Measurements from ENCODE around the gene ZNF888.
"Not testable (repeated sequence)": the region's sequence is repeated elsewhere in the genome, so short reads cannot be mapped to it uniquely, and the experiment has no call there.

ZNF888 gene

DNA sequence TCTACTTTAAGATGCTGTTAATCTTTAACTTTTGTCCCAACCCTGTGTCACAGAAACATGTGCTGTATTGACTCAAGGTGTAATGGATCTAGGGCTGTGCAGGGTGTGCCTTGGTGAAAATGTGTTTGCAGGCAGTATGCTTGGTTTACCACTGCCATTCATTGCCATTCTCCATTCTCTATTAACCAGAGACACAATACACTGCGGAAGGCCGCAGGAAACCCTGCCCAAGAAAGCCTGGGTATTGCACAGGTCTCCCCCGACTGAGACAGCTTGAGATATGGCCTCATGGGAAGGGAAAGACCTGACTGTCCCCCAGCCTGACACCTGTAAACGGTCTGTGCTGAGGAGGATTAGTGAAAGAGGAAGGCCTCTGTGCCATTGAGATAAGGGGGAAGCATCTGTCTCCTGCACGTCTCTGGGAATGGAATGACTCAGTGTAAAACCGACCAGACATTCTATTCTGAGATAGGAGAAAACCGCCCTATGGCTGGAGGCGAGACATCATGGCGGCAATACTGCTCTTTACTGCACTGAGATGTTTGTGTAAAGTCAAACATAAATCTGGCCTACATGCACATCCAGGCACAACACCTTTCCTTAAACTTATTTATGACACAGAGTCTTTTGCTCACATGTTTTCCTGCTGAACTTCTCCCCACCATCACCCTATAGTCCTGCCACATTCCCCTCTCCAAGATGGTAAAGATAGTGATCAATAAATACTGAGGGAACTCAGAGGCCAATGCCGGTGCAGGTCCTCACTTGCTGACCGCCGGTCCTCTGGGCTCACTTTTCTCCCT, 13.1 kb upstream of the ZNF888 start:
- DNase-seq = peak; percentile 84
- peak overlapping the region; percentile 85 for H3K27ac ChIP-seq

DNA sequence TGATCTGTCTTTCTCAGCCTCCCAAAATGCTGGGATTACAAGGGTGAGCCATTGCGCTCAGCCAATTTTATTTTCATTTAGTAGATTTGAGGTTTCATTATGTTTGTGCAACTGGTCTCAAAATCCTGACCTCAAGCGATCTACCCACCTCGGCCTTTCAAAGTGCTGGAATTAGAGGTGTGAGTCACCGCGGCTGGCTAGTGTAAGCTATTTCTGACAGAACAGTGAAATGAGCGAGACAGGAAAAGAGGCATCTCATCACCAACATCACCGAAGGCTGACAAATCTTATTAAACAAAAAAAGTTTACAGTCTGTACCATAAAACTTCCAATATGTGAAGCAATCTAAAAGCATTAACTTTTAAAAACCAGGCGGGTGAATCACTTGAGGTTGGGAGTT, 12.2 kb upstream of the ZNF888 start:
- TF ChIP-seq, protein P1, sequence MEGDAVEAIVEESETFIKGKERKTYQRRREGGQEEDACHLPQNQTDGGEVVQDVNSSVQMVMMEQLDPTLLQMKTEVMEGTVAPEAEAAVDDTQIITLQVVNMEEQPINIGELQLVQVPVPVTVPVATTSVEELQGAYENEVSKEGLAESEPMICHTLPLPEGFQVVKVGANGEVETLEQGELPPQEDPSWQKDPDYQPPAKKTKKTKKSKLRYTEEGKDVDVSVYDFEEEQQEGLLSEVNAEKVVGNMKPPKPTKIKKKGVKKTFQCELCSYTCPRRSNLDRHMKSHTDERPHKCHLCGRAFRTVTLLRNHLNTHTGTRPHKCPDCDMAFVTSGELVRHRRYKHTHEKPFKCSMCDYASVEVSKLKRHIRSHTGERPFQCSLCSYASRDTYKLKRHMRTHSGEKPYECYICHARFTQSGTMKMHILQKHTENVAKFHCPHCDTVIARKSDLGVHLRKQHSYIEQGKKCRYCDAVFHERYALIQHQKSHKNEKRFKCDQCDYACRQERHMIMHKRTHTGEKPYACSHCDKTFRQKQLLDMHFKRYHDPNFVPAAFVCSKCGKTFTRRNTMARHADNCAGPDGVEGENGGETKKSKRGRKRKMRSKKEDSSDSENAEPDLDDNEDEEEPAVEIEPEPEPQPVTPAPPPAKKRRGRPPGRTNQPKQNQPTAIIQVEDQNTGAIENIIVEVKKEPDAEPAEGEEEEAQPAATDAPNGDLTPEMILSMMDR (IDR thresholded peaks at IDR 0.05; ENCODE audit: low read depth, low read length) = no peak
- Histone ChIP-seq H3K9me3 (ENCODE audit: severe bottlenecking) (no peaks in the 10 kb centered on the region), H3K4me3 (ENCODE audit: low read depth, low read length) (no peak overlapping the region), H3K36me3 (peaks cover 35% of the 10 kb centered on the region), H3K27ac (peak overlapping the region; percentile 85), H3K27me3 (ENCODE audit: insufficient read depth, low read depth, severe bottlenecking) (no peaks in the 10 kb centered on the region)
- no peak for DNase-seq

More for the DNA sequence above, 13.1 kb upstream of the ZNF888 start:
- TF ChIP-seq, protein P1 (IDR thresholded peaks at IDR 0.05; ENCODE audit: low read depth, low read length) = no peak
- no peaks in the 10 kb centered on the region for H3K27me3 ChIP-seq (ENCODE audit: insufficient read depth, low read depth, severe bottlenecking)
- H3K4me3 ChIP-seq (ENCODE audit: low read depth, low read length) = no peak overlapping the region
- peaks cover 32% of the 10 kb centered on the region for H3K36me3 ChIP-seq
- H3K9me3 ChIP-seq (ENCODE audit: severe bottlenecking) = no peaks in the 10 kb centered on the region

DNA sequence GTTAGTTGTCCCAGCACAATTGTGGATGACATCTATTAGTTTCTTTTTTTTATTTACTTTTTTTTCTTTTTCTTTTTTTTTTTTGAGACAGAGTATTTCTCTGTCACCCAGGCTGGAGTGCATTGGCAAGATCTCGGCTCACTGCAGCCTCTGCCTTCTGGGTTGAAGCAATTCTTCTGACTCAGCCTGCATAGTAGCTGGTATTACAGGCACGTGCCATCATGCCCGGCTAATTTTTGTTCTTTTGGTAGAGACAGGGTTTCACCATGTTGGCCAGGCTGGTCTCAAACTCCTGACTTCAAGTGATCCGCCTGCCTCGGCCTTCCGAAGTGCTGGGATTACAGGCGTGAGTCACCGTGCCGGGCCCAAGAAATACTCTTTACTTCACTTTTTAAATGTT, 1.4 kb upstream of the ZNF888 start:
- not testable (repeated sequence) for H3K4me3 ChIP-seq (ENCODE audit: low read depth, low read length); H3K9me3 ChIP-seq (ENCODE audit: severe bottlenecking); H3K27me3 ChIP-seq (ENCODE audit: insufficient read depth, low read depth, severe bottlenecking); DNase-seq
- H3K36me3 ChIP-seq = peaks cover 40% of the 10 kb centered on the region
- H3K27ac ChIP-seq = peak overlapping the region; percentile 19

DNA sequence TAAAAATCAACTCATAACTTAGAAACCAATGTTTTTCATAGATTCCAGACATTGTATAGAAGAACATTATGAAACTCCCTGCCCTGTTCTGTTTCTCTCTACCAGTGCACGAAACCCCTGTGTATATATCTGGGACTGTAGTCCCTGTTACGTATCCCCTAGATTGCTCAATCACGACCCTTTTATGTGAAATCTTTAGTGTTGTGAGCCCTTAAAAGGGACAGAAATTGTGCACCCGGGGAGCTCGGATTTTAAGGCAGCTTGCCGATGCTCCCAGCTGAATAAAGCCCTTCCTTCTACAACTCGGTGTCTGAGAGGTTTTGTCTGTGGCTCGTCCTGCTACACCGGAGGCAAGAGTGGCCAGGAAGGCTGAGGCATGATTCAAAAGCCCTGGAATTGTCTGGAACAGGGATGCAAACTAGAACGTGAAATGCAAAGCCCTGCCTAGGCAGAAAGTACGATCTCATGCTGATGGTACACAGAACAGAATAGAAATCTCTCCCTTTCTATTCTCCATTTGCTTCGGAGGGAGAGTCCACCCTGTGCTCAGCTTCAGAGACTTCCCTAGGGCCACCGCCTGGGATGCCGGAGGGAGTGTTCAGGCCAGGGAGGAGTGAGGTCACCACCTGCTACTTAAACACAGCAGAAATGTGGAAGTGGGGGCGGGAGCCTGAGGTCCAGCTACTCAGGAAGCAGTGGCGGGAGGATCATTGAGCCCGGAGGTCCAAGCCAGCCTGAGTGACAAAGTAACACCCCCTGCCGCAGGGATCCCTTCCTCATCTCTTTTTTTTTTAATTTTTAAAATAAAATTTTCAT, 758 bp upstream of the ZNF888 start:
- Histone ChIP-seq H3K4me3 (ENCODE audit: low read depth, low read length) (0 out of 2 replicates have a peak overlapping the region, but pooled peaks have one; percentile 90), H3K27ac (peak overlapping the region; percentile 43)

DNA sequence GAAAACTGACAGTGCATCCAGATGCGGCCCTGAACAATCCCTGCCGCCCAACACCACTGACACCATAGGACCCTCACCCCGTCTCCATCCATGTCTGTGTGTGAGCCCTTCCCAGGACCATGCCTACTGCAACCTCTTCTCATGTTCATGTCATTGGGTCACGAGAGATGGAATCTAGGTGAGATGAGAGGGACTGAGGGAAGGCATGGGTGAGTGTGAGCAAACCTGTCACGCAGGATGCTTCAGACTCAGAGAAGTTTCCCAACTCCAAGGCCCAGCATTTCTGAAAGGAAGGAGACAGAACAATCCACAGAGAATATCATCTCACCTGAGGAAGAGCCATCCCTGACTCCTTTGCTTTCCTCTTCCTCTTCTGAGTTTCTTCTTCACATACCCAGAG, 5.7 kb downstream of the ZNF888 start:
- TF ChIP-seq, protein P1 (IDR thresholded peaks at IDR 0.05; ENCODE audit: low read depth, low read length) = no peak
- DNase-seq = no peak
- Histone ChIP-seq H3K36me3 (peaks cover 21% of the 10 kb centered on the region), H3K27me3 (ENCODE audit: insufficient read depth, low read depth, severe bottlenecking) (no peaks in the 10 kb centered on the region), H3K27ac (no peak overlapping the region), H3K9me3 (ENCODE audit: severe bottlenecking) (no peaks in the 10 kb centered on the region), H3K4me3 (ENCODE audit: low read depth, low read length) (no peak overlapping the region)

More for the DNA sequence above, 758 bp upstream of the ZNF888 start:
- Histone ChIP-seq H3K27me3 (ENCODE audit: insufficient read depth, low read depth, severe bottlenecking) (no peaks in the 10 kb centered on the region), H3K9me3 (ENCODE audit: severe bottlenecking) (no peaks in the 10 kb centered on the region), H3K36me3 (peaks cover 34% of the 10 kb centered on the region)
- TF ChIP-seq, protein P1 (IDR thresholded peaks at IDR 0.05; ENCODE audit: low read depth, low read length) = no peak
- peak; percentile 77 for DNase-seq

DNA sequence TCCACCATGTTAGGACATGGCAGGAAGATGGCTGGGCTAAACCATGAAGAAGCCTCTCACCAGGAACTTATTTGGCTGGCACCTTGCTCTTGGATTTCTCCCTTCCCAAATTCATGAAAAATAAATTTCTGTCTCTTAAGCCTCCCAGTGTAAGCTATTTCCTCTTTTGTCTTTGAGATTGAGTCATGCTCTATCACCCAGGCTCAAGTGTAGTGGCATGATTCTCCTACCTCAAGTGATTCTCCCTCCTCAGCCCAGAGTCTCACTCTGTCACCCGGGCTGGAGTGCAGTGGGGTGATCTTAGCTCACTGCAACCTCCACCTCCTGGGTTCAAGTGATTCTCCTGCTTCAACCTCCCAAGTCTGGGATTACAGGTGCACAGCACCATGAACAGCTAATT, 12.6 kb downstream of the ZNF888 start:
- TF ChIP-seq, protein P1 (IDR thresholded peaks at IDR 0.05; ENCODE audit: low read depth, low read length) = no peak
- Histone ChIP-seq H3K4me3 (ENCODE audit: low read depth, low read length) (no peak overlapping the region), H3K36me3 (peaks cover 39% of the 10 kb centered on the region), H3K27me3 (ENCODE audit: insufficient read depth, low read depth, severe bottlenecking) (no peaks in the 10 kb centered on the region), H3K27ac (no peak overlapping the region), H3K9me3 (ENCODE audit: severe bottlenecking) (no peaks in the 10 kb centered on the region)
- DNase-seq = no peak

DNA sequence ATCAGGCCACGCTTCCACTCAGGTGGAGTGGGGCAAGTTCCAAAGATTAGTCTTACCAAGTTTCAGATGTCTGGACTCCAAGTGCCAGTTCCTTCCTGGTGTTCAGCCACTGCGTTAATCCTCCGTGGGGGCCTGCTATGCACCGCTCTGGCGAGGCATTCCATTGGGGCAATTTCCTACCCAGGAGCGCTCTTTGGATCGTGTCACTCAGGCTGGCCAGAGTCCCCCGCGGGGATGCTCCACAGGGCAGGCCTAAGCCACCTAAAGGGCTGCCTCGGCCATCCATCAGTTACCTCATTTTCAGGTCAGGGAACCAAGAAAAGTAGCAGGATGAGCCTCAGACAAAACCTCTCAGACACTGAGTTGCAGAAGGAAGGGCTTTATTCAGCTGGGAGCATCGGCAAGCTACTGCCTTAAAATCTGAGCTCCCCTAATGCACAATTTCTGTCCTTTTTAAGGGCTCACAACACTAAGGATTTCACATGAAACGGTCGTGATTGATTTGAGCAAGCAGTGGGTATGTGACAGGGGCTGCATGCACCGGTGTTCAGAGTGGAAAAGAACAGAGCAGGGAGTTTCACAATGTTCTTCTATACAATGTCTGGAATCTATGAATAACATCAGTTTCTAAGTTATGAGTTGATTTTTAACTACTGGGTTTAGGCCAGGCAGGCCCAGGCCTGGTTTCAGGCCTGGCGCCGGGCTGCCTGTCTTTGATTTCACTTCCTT, 19.0 kb downstream of the ZNF888 start:
- H3K36me3 ChIP-seq = peaks cover 22% of the 10 kb centered on the region
- H3K9me3 ChIP-seq (ENCODE audit: severe bottlenecking); DNase-seq; H3K27ac ChIP-seq; H3K27me3 ChIP-seq (ENCODE audit: insufficient read depth, low read depth, severe bottlenecking); H3K4me3 ChIP-seq (ENCODE audit: low read depth, low read length): not testable (repeated sequence)

Measured in WERI-Rb-1 (cell line).